VCaP (cell line): ENCODE data around the gene TSTD1.
A peak's percentile ranks its signal among the peaks of the same experiment; 100 is the strongest.

Experiments used
- H3K27ac ChIP-seq: fragments of 450-650 bp; 2 replicates; pipeline ENCODE4 v1.5.1; 2017
- CTCF ChIP-seq: fragments of 450-650 bp; conservative IDR thresholded peaks from 2 replicates; pipeline ENCODE4 v1.5.1; 2017; ENCODE audit warnings: mild to moderate bottlenecking, moderate library complexity

Gene TSTD1

GRCh38 chr1:161048949-161049722 lies 10.4 kb upstream of the TSTD1 start:
- no peak overlapping the region for H3K27ac ChIP-seq
- no peak for TF ChIP-seq CTCF

- no peak for TF ChIP-seq CTCF
- H3K27ac ChIP-seq, result no peak overlapping the region
Observed at GRCh38 chr1:161047436-161048420, 9.0 kb upstream of the TSTD1 start.

- no peak for TF ChIP-seq CTCF
- H3K27ac ChIP-seq, result peak overlapping the region; percentile 94
Observed at GRCh38 chr1:161046605-161047228, 8.0 kb upstream of the TSTD1 start.

- no peak for TF ChIP-seq CTCF
Observed at GRCh38 chr1:161045736-161046604, 7.2 kb upstream of the TSTD1 start, which contains the start of gene USF1. USF1 (minus strand) TSS chr1:161045977; CDS start chr1:161043275, 2,702 bp downstream.

DNA sequence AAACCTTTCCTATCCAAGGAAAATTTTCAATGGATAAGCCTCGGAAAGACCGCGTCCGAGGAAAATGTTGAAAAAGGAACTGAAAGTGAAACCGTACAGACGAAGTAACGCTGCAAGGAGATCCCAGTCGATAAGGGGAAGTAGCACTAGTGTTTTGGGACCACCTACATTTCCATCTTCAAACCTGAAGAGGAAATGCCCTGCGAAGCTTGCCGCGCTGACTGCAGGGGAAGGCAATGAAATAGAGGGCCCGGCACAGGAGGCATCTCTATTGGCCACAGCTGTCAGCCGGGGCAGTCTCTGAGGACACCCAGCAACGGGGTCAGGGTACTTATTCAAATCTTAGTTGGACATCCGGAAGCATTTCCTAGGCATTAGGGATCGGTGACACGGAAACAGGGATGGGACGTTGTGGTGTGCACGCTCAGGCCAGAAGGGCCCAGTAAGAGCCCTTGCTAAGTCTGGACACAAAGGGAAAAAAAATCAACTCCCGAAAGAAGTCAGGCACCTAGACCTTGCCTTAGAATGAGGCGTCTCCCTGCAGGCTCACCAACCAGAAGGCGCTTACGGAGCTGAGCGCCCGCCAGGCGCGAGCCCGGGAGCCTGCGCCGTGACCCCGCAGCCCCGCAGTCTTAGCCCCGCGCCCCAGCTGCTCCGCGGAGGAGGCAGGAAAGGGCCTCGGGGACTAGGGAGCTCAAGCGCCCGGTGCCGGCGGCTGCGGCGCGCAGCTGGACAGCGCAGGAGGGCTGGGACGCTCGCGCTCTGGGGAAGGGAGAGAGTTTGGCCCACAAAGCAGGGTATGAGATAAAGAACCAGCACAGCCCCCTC lies 6.4 kb upstream of the TSTD1 start:
- TF ChIP-seq CTCF, result no peak
- H3K27ac ChIP-seq, result peak overlapping the region; percentile 94

More at GRCh38 chr1:161045736-161046604, 7.2 kb upstream of the TSTD1 start, which contains the start of gene USF1:
- peak within 1 kb of the TSS; percentile 94 for H3K27ac ChIP-seq

GRCh38 chr1:161044535-161044907 lies 5.8 kb upstream of the TSTD1 start:
- peak overlapping the region; percentile 94 for H3K27ac ChIP-seq
- TF ChIP-seq CTCF, result no peak
